Transverse colon (tissue), 4 donors: ENCODE data around the gene IGFBP7. TPM values are rescaled to one million over a fixed set of nuclear protein-coding genes. Genes with fewer than 3 reads are reported as not detected.

ENCODE experiments used
- DNase-seq: peaks from one replicate; pipeline ENCODE4 v3.0.0-alpha.2; 2019
- H3K27ac ChIP-seq, 4 donors: fragments of 200-600 bp; sonication (generic); 2 replicates each; pipeline ENCODE4 v1.5.1; 2016 to 2018; ENCODE audit warnings: inconsistent platforms in 4 of 4
- H3K27me3 ChIP-seq: fragments of 200-600 bp; sonication (generic); 2 replicates; pipeline ENCODE4 v1.5.1; 2017; ENCODE audit warnings: inconsistent platforms
- H3K36me3 ChIP-seq, 4 donors: fragments of 200-600 bp; sonication (generic); 2 replicates each; pipeline ENCODE4 v1.5.1; 2017 to 2019; ENCODE audit warnings: inconsistent platforms in 4 of 4
- H3K4me1 ChIP-seq, 4 donors: fragments of 200-600 bp; sonication (generic); 2 replicates each; pipeline ENCODE4 v1.5.1; 2017 to 2020; ENCODE audit warnings: inconsistent platforms in 4 of 4
- H3K4me3 ChIP-seq, 4 donors: fragments of 200-600 bp; sonication (generic); 1 replicate in 1 of 4; 2 replicates in 3 of 4; pipeline versions ENCODE4 v1.5.1 to v1.6.1; 2017 to 2019; ENCODE audit warnings: inconsistent platforms in 4 of 4
- H3K9me3 ChIP-seq, 2 donors: fragments of 200-600 bp; sonication (generic); 2 replicates each; pipeline ENCODE4 v1.5.1; 2017 to 2019; ENCODE audit warnings: inconsistent platforms in 2 of 2
- CTCF ChIP-seq, 5 experiments: fragments of 200-600 bp in 3 of 5; fragments of 450-650 bp in 2 of 5; sonication (generic) in 3 of 5; IDR thresholded peaks; 1 replicate in 2 of 5; 2 replicates in 3 of 5; pipeline ENCODE4 v1.5.1; 2016 to 2017; ENCODE audit warnings: antibody characterized with exemption in 5 of 5, inconsistent platforms in 3 of 5, mild to moderate bottlenecking in 2 of 5, moderate library complexity in 1 of 5
- EP300 ChIP-seq: sonication (generic); formaldehyde crosslinking; IDR thresholded peaks from one replicate; pipeline ENCODE4 v1.6.1; 2017; ENCODE audit warnings: antibody characterized with exemption, low read depth
- POLR2A ChIP-seq: fragments of 450-650 bp; IDR thresholded peaks from one replicate; pipeline ENCODE4 v1.6.1; 2016; ENCODE audit warnings: antibody characterized with exemption, mild to moderate bottlenecking, moderate library complexity
- POLR2AphosphoS5 ChIP-seq, 3 donors: sonication (generic); formaldehyde crosslinking; IDR thresholded peaks; one replicate each; pipeline ENCODE4 v1.6.1; 2016; ENCODE audit warnings: antibody characterized with exemption in 3 of 3
- WGBS, 2 donors: methylation state at CpG; one replicate each; pipeline ENCODE4 v1.1.5; 2018; ENCODE audit warnings: low coverage in 1 of 2; 5-methylcytosine and 5-hydroxymethylcytosine counted together
- in situ Hi-C, 4 donors: fragments of 200-750 bp; cut with MboI; loops; one replicate each; pipeline versions ENCODE4 v1.15.0 to v1.15.1; 2017; ENCODE audit warnings: low sequenced_read_pairs in 3 of 4, low pct_ligation_motif_present in 1 of 4, low pct_unique_long_range_greater_than_20kb in 1 of 4
- intact Hi-C: fragments of 100-400 bp; cut with DNase I; formaldehyde crosslinking; loops from one replicate; pipeline ENCODE4 v1.15.1; 2023; ENCODE audit warnings: low total_unique reads
- total RNA-seq, 4 donors: library from RNA; depleted of rRNA; stranded (reverse); fragments of >200 nt; gene quantifications; one replicate each; pipeline ENCODE4 v1.1.0, GENCODE V29; 2016

Gene IGFBP7
- total RNA-seq, 4 donors from 2014 or later: 96.1 to 646 (median 126) TPM

DNA sequence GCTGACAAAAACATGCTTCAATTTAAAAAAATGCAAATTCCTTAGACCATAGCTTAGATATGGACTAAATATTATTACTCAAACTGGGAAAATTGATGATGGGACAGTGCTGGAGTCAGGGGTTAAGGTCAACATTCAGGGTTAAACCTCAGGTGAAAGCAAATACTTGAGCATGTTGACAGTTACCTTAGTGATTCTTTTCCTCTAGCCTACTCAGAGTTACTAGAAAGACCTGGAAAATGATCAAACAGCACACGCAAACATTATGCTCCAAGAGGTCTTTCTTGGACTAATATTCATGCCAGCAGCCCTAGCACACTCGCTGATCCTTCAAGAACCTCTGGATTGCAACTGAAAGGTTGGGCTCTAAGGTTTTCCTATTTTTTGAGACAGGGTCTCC, 10.8 kb downstream of the IGFBP7 start:
- 60 to 64% methylated on average over 2 of the region's 2 CpGs for WGBS, 2 donors
- in situ Hi-C loops (no loop called here), intact Hi-C loops (no loop called here)
- no peak for DNase-seq
- H3K36me3 ChIP-seq: no peaks in the 10 kb centered on the region
- peaks cover 9 to 52% (median 28%) of the 10 kb centered on the region in 4 donors for H3K4me1 ChIP-seq
- peak overlapping the region; percentile 61 to 88 (median 78) for H3K27ac ChIP-seq
- no peaks in the 10 kb centered on the region for H3K9me3 ChIP-seq
- TF ChIP-seq CTCF (IDR thresholded peaks at IDR 0.05) (no peak), POLR2AphosphoS5 (IDR thresholded peaks at IDR 0.05) (no peak), EP300 (no peak), POLR2A (no peak)
- no peaks in the 10 kb centered on the region for H3K27me3 ChIP-seq
- H3K4me3 ChIP-seq: no peak overlapping the region

DNA sequence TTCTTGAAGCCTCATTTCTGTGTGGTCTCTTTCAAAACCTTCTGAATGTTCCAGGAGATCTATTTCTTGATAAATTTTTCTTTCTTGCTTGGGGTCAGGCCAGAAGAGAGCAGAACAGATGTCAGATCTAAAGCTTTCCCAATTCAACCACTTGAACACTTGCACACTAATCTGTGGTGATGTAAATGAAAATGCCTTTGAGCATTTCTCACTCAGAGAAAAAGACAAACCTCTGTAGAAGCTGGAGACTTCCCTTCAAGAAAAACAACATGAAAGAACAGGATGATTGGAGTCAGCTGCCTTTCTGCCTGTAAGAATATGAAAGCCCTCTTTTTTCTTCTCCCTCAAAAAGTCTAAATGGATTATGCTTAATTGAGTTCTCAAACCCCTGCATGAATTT, 11.2 kb downstream of the IGFBP7 start:
- in situ Hi-C loops: no loop called here
- intact Hi-C loops: no loop called here
- Histone ChIP-seq H3K27me3 (no peaks in the 10 kb centered on the region), H3K4me3 (no peak overlapping the region), H3K4me1 (peaks cover 9 to 56% (median 31%) of the 10 kb centered on the region in 4 donors), H3K36me3 (no peaks in the 10 kb centered on the region), H3K27ac (peak overlapping the region; percentile 61 to 88 (median 78)), H3K9me3 (no peaks in the 10 kb centered on the region)
- peak in 1 of 3 donors; percentile 55 for TF ChIP-seq POLR2AphosphoS5 (IDR thresholded peaks at IDR 0.05)
- TF ChIP-seq POLR2A: no peak
- DNase-seq: no peak

- peak overlapping the region; percentile 61 to 88 (median 78) for H3K27ac ChIP-seq
- H3K36me3 ChIP-seq: no peaks in the 10 kb centered on the region
- TF ChIP-seq POLR2AphosphoS5 (IDR thresholded peaks at IDR 0.05) (no peak), POLR2A (no peak), CTCF (IDR thresholded peaks at IDR 0.05) (no peak), EP300 (no peak)
- intact Hi-C loops: no loop called here
- no peak overlapping the region for H3K4me3 ChIP-seq
- in situ Hi-C loops: no loop called here
- WGBS, 2 donors: 60 to 71% methylated on average over 1 to 5 of the region's 5 CpGs
- peaks cover 9 to 59% (median 33%) of the 10 kb centered on the region in 4 donors for H3K4me1 ChIP-seq
- H3K9me3 ChIP-seq: no peaks in the 10 kb centered on the region
- no peak for DNase-seq
- H3K27me3 ChIP-seq: no peaks in the 10 kb centered on the region
These were observed 11.8 kb downstream of the IGFBP7 start for GRCh38 chr4:57098415-57098814.

DNA sequence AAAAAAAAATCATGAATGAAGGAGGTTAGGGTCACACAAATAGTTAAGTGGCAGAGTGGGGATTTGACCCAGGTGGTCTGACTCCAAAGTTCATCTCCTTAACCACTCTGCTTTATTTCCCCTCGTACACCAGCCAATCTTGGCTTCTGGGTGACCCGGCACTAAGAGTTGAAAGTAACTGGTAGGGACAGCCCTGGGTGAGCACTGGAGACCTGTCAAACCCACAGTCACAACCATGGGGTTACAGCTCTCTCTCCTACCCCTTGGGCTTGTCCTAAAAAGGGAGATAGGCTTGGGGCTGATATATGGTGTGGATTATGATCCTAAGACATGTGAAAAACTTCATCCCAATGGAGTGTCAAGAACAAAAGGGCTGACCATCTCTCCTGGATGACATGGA, 12.5 kb downstream of the IGFBP7 start:
- Histone ChIP-seq H3K27me3 (no peaks in the 10 kb centered on the region), H3K4me1 (peaks cover 8 to 52% (median 30%) of the 10 kb centered on the region in 4 donors), H3K4me3 (no peak overlapping the region), H3K27ac (peak overlapping the region; percentile 61 to 88 (median 78)), H3K9me3 (no peaks in the 10 kb centered on the region), H3K36me3 (no peaks in the 10 kb centered on the region)
- 73% methylated on average over 2 of the region's 2 CpGs; no CpG with 5 or more reads in 1 of the 2 donors for WGBS, 2 donors
- TF ChIP-seq CTCF (IDR thresholded peaks at IDR 0.05) (no peak), POLR2A (no peak), EP300 (no peak), POLR2AphosphoS5 (IDR thresholded peaks at IDR 0.05) (no peak)
- intact Hi-C loops: no loop called here
- no peak for DNase-seq
- in situ Hi-C loops: no loop called here

- Histone ChIP-seq H3K27me3 (no peaks in the 10 kb centered on the region), H3K9me3 (no peaks in the 10 kb centered on the region), H3K4me1 (peaks cover 7 to 34% (median 19%) of the 10 kb centered on the region in 4 donors), H3K27ac (peak overlapping the region in 1 of 4 donors; percentile 88), H3K4me3 (no peak overlapping the region), H3K36me3 (no peaks in the 10 kb centered on the region)
- intact Hi-C loops (no loop called here), in situ Hi-C loops (no loop called here)
- TF ChIP-seq CTCF (IDR thresholded peaks at IDR 0.05) (no peak), POLR2AphosphoS5 (IDR thresholded peaks at IDR 0.05) (no peak), EP300 (no peak), POLR2A (no peak)
- WGBS, 2 donors: 0 to 74% methylated on average over 1 to 5 of the region's 5 CpGs
- no peak for DNase-seq
These were observed 14.2 kb downstream of the IGFBP7 start for GRCh38 chr4:57095956-57096355.
